OCI-M2 (cell line): ENCODE data around the gene ALOX5AP.
"Not testable (repeated sequence)": the region's sequence is repeated elsewhere in the genome, so short reads cannot be mapped to it uniquely, and the experiment has no call there.

Experiments used
- DNase-seq: peaks from one replicate; lab custom pipeline; 2025; ENCODE audit not compliant: unreplicated experiment; lab: John Stamatoyannopoulos, UW

Gene ALOX5AP

GRCh38 chr13:30737511-30738337, 2.4 kb downstream of the ALOX5AP start:
- DNase-seq = no peak

GRCh38 chr13:30738526-30739236, 3.3 kb downstream of the ALOX5AP start:
- DNase-seq = no peak

- DNase-seq = no peak
Measured at GRCh38 chr13:30739237-30739528, 3.8 kb downstream of the ALOX5AP start.

GRCh38 chr13:30739761-30740642, 4.7 kb downstream of the ALOX5AP start:
- peak; percentile 69 for DNase-seq

- DNase-seq = no peak
Measured at GRCh38 chr13:30742901-30743300, 7.6 kb downstream of the ALOX5AP start.

GRCh38 chr13:30743319-30744055, 8.1 kb downstream of the ALOX5AP start:
- DNase-seq = no peak

- no peak for DNase-seq
Measured at GRCh38 chr13:30744056-30744680, 8.8 kb downstream of the ALOX5AP start.

- DNase-seq = no peak
Measured at GRCh38 chr13:30744681-30745077, 9.3 kb downstream of the ALOX5AP start.

GRCh38 chr13:30745906-30746686, 10.8 kb downstream of the ALOX5AP start:
- DNase-seq = no peak

GRCh38 chr13:30746791-30747190, 11.4 kb downstream of the ALOX5AP start:
- no peak for DNase-seq

GRCh38 chr13:30747845-30748244, 12.5 kb downstream of the ALOX5AP start:
- not testable (repeated sequence) for DNase-seq

GRCh38 chr13:30748717-30749116, 13.4 kb downstream of the ALOX5AP start:
- no peak for DNase-seq

GRCh38 chr13:30750036-30750435, 14.7 kb downstream of the ALOX5AP start:
- no peak for DNase-seq

GRCh38 chr13:30751183-30751933, 16.0 kb downstream of the ALOX5AP start:
- no peak for DNase-seq

- DNase-seq = no peak
Measured at GRCh38 chr13:30752201-30752797, 17.0 kb downstream of the ALOX5AP start.

- no peak for DNase-seq
Measured at GRCh38 chr13:30753030-30753616, 17.8 kb downstream of the ALOX5AP start.

GRCh38 chr13:30755678-30756077, 20.3 kb downstream of the ALOX5AP start:
- DNase-seq = no peak
